ENCODE results near the gene PER3.

DNA sequence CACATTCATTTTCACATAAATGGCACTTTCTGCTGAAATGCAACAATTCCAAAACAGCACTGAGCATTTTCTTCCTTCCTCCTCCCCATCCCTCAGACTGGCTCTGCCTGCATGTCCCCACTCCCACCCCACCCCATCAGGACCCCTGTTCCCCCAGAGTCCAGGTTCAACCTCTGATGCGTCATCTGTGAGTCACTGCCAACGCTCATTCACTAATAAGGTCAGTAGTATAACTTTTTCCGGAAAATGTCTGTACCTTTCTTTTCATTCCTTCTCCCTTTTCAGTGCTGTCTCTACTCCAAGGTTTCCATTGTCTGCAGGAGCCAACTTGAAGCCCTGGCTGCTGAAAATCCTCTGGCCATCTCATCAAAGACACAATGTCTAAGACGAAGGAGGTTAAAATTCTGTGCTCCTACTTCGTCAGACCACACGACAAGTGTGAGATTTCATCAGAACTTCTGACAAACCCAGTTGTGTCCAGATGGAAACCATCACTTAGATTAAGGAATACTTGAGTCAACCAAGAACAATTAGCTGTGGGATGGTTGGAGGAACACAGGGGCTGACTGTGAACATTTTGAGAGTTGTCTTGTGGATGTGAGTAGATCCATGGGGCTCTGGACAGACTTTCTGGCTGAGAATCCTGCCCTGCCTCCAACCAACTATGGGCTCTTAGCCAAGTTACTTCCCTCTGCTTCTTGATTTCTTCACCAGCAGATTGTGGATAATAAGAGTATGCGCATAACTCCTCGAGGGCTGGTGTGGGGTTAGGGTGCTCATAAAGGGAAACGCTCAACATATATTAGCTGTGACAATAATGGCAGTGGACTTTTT is 104.4 kb downstream of the PER3 start:
- TF ChIP-seq, protein P1, sequence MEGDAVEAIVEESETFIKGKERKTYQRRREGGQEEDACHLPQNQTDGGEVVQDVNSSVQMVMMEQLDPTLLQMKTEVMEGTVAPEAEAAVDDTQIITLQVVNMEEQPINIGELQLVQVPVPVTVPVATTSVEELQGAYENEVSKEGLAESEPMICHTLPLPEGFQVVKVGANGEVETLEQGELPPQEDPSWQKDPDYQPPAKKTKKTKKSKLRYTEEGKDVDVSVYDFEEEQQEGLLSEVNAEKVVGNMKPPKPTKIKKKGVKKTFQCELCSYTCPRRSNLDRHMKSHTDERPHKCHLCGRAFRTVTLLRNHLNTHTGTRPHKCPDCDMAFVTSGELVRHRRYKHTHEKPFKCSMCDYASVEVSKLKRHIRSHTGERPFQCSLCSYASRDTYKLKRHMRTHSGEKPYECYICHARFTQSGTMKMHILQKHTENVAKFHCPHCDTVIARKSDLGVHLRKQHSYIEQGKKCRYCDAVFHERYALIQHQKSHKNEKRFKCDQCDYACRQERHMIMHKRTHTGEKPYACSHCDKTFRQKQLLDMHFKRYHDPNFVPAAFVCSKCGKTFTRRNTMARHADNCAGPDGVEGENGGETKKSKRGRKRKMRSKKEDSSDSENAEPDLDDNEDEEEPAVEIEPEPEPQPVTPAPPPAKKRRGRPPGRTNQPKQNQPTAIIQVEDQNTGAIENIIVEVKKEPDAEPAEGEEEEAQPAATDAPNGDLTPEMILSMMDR (optimal IDR thresholded peaks at IDR 0.05 in 1 of 3, IDR thresholded peaks at IDR 0.05 in 1 of 3, conservative IDR thresholded peaks at IDR 0.05 in 1 of 3; ENCODE audit: extremely low read depth in 1 of 3, insufficient read depth in 2 of 3, low read length in 3 of 3), result no peak
- TF ChIP-seq EZH2 (IDR thresholded peaks at IDR 0.05; ENCODE audit: low read length), result no peak
